Adrenal gland (tissue), 5 donors: ENCODE measurements around the gene SIN3A.
"Not testable (repeated sequence)": the region's sequence is repeated elsewhere in the genome, so short reads cannot be mapped to it uniquely, and the experiment has no call there.

Experiments
- POLR2A ChIP-seq, 2 donors: fragments of 450-650 bp; IDR thresholded peaks; one replicate each; pipeline ENCODE4 v1.6.1; 2017; ENCODE audit warnings: antibody characterized with exemption in 2 of 2, mild to moderate bottlenecking in 2 of 2, moderate library complexity in 1 of 2
- TF ChIP-seq, protein P1 (sequence below), 6 experiments: fragments of 450-650 bp in 4 of 6; fragments of 200-600 bp in 2 of 6; sonication (generic) in 1 of 6; IDR thresholded peaks; 1 replicate in 5 of 6; 2 replicates in 1 of 6; pipeline versions ENCODE4 v1.5.1 to v1.8.0; 2016 to 2021; ENCODE audit warnings: antibody characterized with exemption in 6 of 6, mild to moderate bottlenecking in 2 of 6, moderate library complexity in 1 of 6
- donor health status: DM: no; HTN: no; CAD: no.

DNA sequence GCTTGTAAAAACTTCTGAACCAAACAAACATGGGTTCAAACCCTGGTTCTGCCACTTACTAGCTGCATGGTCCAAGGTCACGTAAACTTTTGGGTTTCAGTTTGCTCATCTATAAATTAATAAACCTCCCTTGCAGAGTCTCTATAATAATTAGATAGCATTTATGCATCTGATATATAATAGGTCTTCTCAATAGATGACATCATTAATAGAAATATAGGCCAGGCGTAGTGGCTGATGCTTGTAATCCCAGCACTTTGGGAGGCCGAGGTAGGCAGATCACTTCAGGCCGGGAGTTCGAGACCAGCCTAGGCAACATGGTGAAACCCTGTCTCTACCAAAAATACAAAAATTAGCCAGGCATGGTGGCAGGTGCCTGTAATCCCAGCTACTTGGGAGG lies 25.6 kb upstream of the SIN3A start:
- TF ChIP-seq, protein P1, sequence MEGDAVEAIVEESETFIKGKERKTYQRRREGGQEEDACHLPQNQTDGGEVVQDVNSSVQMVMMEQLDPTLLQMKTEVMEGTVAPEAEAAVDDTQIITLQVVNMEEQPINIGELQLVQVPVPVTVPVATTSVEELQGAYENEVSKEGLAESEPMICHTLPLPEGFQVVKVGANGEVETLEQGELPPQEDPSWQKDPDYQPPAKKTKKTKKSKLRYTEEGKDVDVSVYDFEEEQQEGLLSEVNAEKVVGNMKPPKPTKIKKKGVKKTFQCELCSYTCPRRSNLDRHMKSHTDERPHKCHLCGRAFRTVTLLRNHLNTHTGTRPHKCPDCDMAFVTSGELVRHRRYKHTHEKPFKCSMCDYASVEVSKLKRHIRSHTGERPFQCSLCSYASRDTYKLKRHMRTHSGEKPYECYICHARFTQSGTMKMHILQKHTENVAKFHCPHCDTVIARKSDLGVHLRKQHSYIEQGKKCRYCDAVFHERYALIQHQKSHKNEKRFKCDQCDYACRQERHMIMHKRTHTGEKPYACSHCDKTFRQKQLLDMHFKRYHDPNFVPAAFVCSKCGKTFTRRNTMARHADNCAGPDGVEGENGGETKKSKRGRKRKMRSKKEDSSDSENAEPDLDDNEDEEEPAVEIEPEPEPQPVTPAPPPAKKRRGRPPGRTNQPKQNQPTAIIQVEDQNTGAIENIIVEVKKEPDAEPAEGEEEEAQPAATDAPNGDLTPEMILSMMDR (IDR thresholded peaks at IDR 0.05) = not testable (repeated sequence)
- TF ChIP-seq POLR2A (IDR thresholded peaks at IDR 0.05) = not testable (repeated sequence)
